ENCODE data around the gene ALG9.

- TF ChIP-seq POLR2A (IDR thresholded peaks at IDR 0.05; ENCODE audit: extremely low read depth, insufficient read length) (peak; percentile 52), CTCF (IDR thresholded peaks at IDR 0.05; ENCODE audit: low read depth, low read length) (no peak), MYC (IDR thresholded peaks at IDR 0.05; ENCODE audit: low read depth, low read length) (0 out of 2 replicates have a peak, but pooled peaks have one; percentile 34)
Observed at GRCh38 chr11:111870886-111871692, at the start of gene ALG9.
